Thyroid gland (tissue), 4 donors: Measurements from ENCODE around the gene MDC1. TPM values are rescaled to one million over a fixed set of nuclear protein-coding genes. Genes with fewer than 3 reads are reported as not detected.
A peak's percentile ranks its signal among the peaks of the same experiment; 100 is the strongest.
"Not testable (repeated sequence)": the region's sequence is repeated elsewhere in the genome, so short reads cannot be mapped to it uniquely, and the experiment has no call there.

Experiments
- DNase-seq, 2 donors: peaks; one replicate each; pipeline ENCODE4 v3.0.0-alpha.2; 2019
- H3K27ac ChIP-seq, 3 donors: fragments of 200-600 bp; sonication (generic); 1 replicate in 2 of 3; 2 replicates in 1 of 3; pipeline ENCODE4 v1.5.1; 2016 to 2019; ENCODE audit warnings: mild to moderate bottlenecking in 1 of 3, moderate library complexity in 1 of 3
- H3K27me3 ChIP-seq: fragments of 200-600 bp; sonication (generic); one replicate; pipeline ENCODE4 v1.5.1; 2019
- H3K36me3 ChIP-seq, 2 donors: fragments of 200-600 bp; sonication (generic); one replicate each; pipeline ENCODE4 v1.5.1; 2016 to 2019
- H3K4me1 ChIP-seq, 2 donors: fragments of 200-600 bp; sonication (generic); one replicate each; pipeline ENCODE4 v1.5.1; 2017 to 2019
- H3K4me3 ChIP-seq, 3 donors: fragments of 200-600 bp; sonication (generic); replicated peaks in 1 of 3; 1 replicate in 2 of 3; 2 replicates in 1 of 3; pipeline ENCODE4 v1.5.1; 2016; ENCODE audit warnings: mild to moderate bottlenecking in 1 of 3
- H3K9me3 ChIP-seq: fragments of 200-600 bp; sonication (generic); one replicate; pipeline ENCODE4 v1.5.1; 2017
- POLR2A ChIP-seq, 2 donors: fragments of 450-650 bp; IDR thresholded peaks; one replicate each; pipeline ENCODE4 v1.6.1; 2017; ENCODE audit warnings: antibody characterized with exemption in 2 of 2, mild to moderate bottlenecking in 2 of 2, moderate library complexity in 1 of 2
- WGBS, 2 donors: methylation state at CpG; one replicate each; pipeline ENCODE4 v1.1.5; 2017; 5-methylcytosine and 5-hydroxymethylcytosine counted together
- intact Hi-C: fragments of 100-400 bp; cut with DNase I; formaldehyde crosslinking; loops from one replicate; pipeline ENCODE4 v1.15.1; 2023
- total RNA-seq, 4 donors: library from RNA; depleted of rRNA; stranded (reverse); fragments of >200 nt; gene quantifications; one replicate each; pipeline ENCODE4 v1.2.3, GENCODE V29; 2016
- TF ChIP-seq, protein P1 (sequence below), 6 experiments: fragments of 200-600 bp in 3 of 6; fragments of 450-650 bp in 3 of 6; sonication (generic) in 3 of 6; IDR thresholded peaks; one replicate each; pipeline ENCODE4 v1.5.1; 2016 to 2019; ENCODE audit warnings: antibody characterized with exemption in 6 of 6, mild to moderate bottlenecking in 2 of 6, inconsistent platforms in 1 of 6, moderate library complexity in 1 of 6

The MDC1 gene
- total RNA-seq, 4 donors from 2014 or later = 15.3 to 27.2 (median 20.2) TPM

DNA sequence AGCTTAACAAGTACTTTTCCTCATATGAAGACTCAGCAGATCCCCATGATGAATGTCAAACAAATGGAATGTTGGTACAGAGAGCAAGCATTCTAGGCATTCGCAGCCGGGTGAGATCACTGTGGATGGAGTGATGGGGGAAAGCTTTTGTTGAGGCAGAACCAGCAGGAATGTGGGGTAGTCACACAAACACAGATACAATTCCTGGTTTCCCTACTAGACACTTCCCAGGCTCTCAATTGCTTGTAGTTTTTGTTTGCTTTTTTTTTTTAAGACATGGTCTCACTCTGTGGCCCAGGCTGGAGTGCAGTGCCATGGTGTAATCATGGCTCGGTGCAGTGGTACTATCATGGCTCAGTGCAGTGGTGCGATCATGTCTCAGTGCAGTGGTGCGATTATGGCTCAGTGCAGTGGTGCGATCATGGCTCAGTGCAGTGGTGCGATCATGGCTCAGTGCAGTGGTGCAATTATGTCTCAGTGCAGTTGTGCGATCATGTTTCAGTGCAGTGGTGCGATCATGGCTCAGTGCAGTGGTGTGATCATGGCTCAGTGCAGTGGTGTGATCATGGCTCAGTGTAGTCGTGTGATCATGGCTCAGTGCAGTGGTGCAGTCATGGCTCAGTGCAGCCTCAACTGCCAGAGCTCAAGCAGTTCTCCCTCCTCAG, 42.6 kb upstream of the MDC1 start:
- 87 to 88% methylated on average over 9 to 10 of the region's 10 CpGs for WGBS, 2 donors
- intact Hi-C loops = loop anchor here (5.0 kb wide), 1 partner anchor 43 kb away; no protein-coding TSS in a partner anchor

GRCh38 chr6:30757261-30757904, 40.3 kb upstream of the MDC1 start:
- intact Hi-C loops = loop anchor here (5.0 kb wide), 1 partner anchor 45 kb away; no protein-coding TSS in a partner anchor
- no peaks in the 10 kb centered on the region for H3K27me3 ChIP-seq
- peaks cover 23 to 43% of the 10 kb centered on the region in 2 donors for H3K4me1 ChIP-seq
- no peaks in the 10 kb centered on the region for H3K9me3 ChIP-seq
- no peak overlapping the region for H3K4me3 ChIP-seq
- WGBS, 2 donors = 90 to 100% methylated on average over 1 of the region's 1 CpG
- TF ChIP-seq, protein P1, sequence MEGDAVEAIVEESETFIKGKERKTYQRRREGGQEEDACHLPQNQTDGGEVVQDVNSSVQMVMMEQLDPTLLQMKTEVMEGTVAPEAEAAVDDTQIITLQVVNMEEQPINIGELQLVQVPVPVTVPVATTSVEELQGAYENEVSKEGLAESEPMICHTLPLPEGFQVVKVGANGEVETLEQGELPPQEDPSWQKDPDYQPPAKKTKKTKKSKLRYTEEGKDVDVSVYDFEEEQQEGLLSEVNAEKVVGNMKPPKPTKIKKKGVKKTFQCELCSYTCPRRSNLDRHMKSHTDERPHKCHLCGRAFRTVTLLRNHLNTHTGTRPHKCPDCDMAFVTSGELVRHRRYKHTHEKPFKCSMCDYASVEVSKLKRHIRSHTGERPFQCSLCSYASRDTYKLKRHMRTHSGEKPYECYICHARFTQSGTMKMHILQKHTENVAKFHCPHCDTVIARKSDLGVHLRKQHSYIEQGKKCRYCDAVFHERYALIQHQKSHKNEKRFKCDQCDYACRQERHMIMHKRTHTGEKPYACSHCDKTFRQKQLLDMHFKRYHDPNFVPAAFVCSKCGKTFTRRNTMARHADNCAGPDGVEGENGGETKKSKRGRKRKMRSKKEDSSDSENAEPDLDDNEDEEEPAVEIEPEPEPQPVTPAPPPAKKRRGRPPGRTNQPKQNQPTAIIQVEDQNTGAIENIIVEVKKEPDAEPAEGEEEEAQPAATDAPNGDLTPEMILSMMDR (IDR thresholded peaks at IDR 0.05) = no peak
- TF ChIP-seq POLR2A (IDR thresholded peaks at IDR 0.05) = no peak
- H3K27ac ChIP-seq = no peak overlapping the region
- H3K36me3 ChIP-seq = no peaks in the 10 kb centered on the region
- no peak for DNase-seq

More for the DNA sequence above, 42.6 kb upstream of the MDC1 start:
- Histone ChIP-seq H3K4me1 (peaks cover 26 to 52% of the 10 kb centered on the region in 2 donors), H3K9me3 (no peaks in the 10 kb centered on the region), H3K4me3 (no peak overlapping the region), H3K36me3 (no peaks in the 10 kb centered on the region), H3K27me3 (no peaks in the 10 kb centered on the region), H3K27ac (peak overlapping the region; percentile 60 to 73 (median 70))
- TF ChIP-seq, protein P1 (IDR thresholded peaks at IDR 0.05) = no peak
- no peak for TF ChIP-seq POLR2A (IDR thresholded peaks at IDR 0.05)
- no peak for DNase-seq

DNA sequence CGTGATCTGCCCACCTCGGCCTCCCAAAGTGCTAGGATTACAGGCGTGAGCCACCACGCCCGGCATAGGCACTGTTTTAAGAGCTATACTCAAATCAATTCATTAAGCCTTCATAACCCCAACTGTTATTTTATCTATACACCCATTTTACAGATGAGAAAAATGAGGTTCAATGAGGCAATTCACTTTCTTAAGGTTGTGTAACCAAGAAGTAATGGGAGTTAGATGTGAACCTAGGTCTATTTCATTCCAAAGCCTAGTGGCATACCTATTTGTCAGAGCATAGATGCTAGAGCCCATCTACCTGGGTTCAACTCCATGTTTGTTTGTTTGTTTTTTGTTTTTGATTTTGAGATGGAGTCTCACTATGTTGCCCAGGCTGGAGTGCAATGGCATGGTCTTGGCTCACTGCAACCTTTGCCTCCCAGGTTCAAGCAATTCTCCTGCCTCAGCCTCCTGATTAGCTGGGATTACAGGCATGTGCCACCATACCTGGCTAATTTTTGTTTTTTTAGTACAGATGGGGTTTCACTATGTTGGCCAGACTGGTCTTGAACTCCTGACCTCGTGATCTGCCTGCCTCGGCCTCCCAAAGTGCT, 39.4 kb upstream of the MDC1 start:
- H3K27me3 ChIP-seq, H3K4me3 ChIP-seq, DNase-seq, H3K27ac ChIP-seq, H3K36me3 ChIP-seq, H3K9me3 ChIP-seq: not testable (repeated sequence)
- peaks cover 28 to 52% of the 10 kb centered on the region in 2 donors for H3K4me1 ChIP-seq
- 92 to 93% methylated on average over 7 of the region's 7 CpGs for WGBS, 2 donors
- intact Hi-C loops = loop anchor here (5.0 kb wide), 1 partner anchor 46 kb away; no protein-coding TSS in a partner anchor

- Histone ChIP-seq H3K27ac (no peak overlapping the region), H3K4me1 (peaks cover 18 to 44% of the 10 kb centered on the region in 2 donors)
- 91 to 99% methylated on average over 3 of the region's 3 CpGs for WGBS, 2 donors
These were observed 37.5 kb upstream of the MDC1 start for GRCh38 chr6:30754631-30755030.

More at GRCh38 chr6:30754631-30755030, 37.5 kb upstream of the MDC1 start:
- intact Hi-C loops = loop anchor here (5.0 kb wide), 1 partner anchor 48 kb away; no protein-coding TSS in a partner anchor
- Histone ChIP-seq H3K4me3 (no peak overlapping the region), H3K36me3 (no peaks in the 10 kb centered on the region), H3K27me3 (no peaks in the 10 kb centered on the region), H3K9me3 (no peaks in the 10 kb centered on the region)
- DNase-seq = no peak
- TF ChIP-seq, protein P1 (IDR thresholded peaks at IDR 0.05) = no peak
- TF ChIP-seq POLR2A (IDR thresholded peaks at IDR 0.05) = no peak
